Nephron progenitor cell (in vitro differentiated cells): ENCODE data around the gene LSG1.

Experiments
- DNase-seq: peaks from one replicate; pipeline ENCODE4 v3.0.0; 2021
- H3K27ac Mint-ChIP-seq: 2 replicates; pipeline ENCODE4 v1.8.0; 2021; ENCODE audit warnings: mild to moderate bottlenecking, moderate library complexity, mixed read lengths
- H3K27me3 Mint-ChIP-seq: 2 replicates; pipeline ENCODE4 v1.8.0; 2021; ENCODE audit warnings: mild to moderate bottlenecking, low read depth, mixed read lengths; ENCODE audit not compliant: poor library complexity
- H3K36me3 Mint-ChIP-seq: 2 replicates; pipeline ENCODE4 v1.8.0; 2021; ENCODE audit warnings: low read depth, mixed read lengths
- H3K4me1 Mint-ChIP-seq: 2 replicates; pipeline ENCODE4 v1.8.0; 2021; ENCODE audit warnings: mixed read lengths
- H3K4me3 Mint-ChIP-seq: 2 replicates; pipeline ENCODE4 v1.8.0; 2021; ENCODE audit warnings: mild to moderate bottlenecking, moderate library complexity, mixed read lengths
- H3K9me3 Mint-ChIP-seq: 2 replicates; pipeline ENCODE4 v1.8.0; 2021; ENCODE audit warnings: mild to moderate bottlenecking, moderate library complexity, mixed read lengths
- CTCF ChIP-seq: fragments of 200-600 bp; sonication (generic); IDR thresholded peaks from 2 replicates; pipeline ENCODE4 v1.5.0; 2021; ENCODE audit warnings: antibody characterized with exemption

The LSG1 gene

GRCh38 chr3:194671900-194672808, at the start of gene LSG1:
Gene LSG1, minus strand, starts transcription at chr3:194672191. Its CDS starts 29 bp downstream, at chr3:194672162.
- peak within 1 kb of the TSS; percentile 100 for H3K27ac Mint-ChIP-seq
- H3K27me3 Mint-ChIP-seq: peaks cover 43% of the 10 kb centered on the region
- peak within 1 kb of the TSS; percentile 100 for H3K4me3 Mint-ChIP-seq
- peaks cover 19% of the 10 kb centered on the region for H3K36me3 Mint-ChIP-seq
- no peaks in the 10 kb centered on the region for H3K9me3 Mint-ChIP-seq
- peak; percentile 89 for DNase-seq
- no peak for TF ChIP-seq CTCF
- peaks cover 24% of the 10 kb centered on the region for H3K4me1 Mint-ChIP-seq

GRCh38 chr3:194720048-194720447, 48.1 kb upstream of the LSG1 start:
- Mint-ChIP-seq H3K27ac (no peak overlapping the region), H3K4me1 (peaks cover 29% of the 10 kb centered on the region), H3K9me3 (peaks cover 3% of the 10 kb centered on the region), H3K36me3 (no peaks in the 10 kb centered on the region), H3K27me3 (peaks cover 8% of the 10 kb centered on the region), H3K4me3 (no peak overlapping the region)
- DNase-seq: no peak
- no peak for TF ChIP-seq CTCF

DNA sequence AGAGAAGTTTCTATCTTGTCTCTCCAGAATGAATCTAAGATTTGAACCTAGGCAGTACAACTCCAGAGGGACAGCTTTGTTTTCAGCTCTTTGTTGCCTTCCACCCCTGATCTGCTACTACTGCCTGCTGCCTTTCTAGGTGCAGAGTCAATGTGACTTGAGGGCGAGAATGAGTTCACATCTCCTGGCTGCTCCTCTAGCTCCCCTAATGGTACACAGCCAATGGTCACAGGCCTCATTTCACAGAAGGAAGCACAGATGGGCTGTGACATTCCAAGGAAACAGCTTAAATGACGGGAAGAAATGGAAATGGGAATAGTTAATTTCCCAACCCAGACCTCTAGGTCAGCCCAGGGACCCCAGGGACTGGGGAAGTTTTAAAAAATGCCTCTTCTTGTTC, 46.1 kb upstream of the LSG1 start:
- DNase-seq: no peak
- H3K27ac Mint-ChIP-seq: no peak overlapping the region
- no peak for TF ChIP-seq CTCF
- peaks cover 9% of the 10 kb centered on the region for H3K27me3 Mint-ChIP-seq
- peaks cover 20% of the 10 kb centered on the region for H3K4me1 Mint-ChIP-seq
- no peak overlapping the region for H3K4me3 Mint-ChIP-seq
- H3K9me3 Mint-ChIP-seq: no peaks in the 10 kb centered on the region
- no peaks in the 10 kb centered on the region for H3K36me3 Mint-ChIP-seq

DNA sequence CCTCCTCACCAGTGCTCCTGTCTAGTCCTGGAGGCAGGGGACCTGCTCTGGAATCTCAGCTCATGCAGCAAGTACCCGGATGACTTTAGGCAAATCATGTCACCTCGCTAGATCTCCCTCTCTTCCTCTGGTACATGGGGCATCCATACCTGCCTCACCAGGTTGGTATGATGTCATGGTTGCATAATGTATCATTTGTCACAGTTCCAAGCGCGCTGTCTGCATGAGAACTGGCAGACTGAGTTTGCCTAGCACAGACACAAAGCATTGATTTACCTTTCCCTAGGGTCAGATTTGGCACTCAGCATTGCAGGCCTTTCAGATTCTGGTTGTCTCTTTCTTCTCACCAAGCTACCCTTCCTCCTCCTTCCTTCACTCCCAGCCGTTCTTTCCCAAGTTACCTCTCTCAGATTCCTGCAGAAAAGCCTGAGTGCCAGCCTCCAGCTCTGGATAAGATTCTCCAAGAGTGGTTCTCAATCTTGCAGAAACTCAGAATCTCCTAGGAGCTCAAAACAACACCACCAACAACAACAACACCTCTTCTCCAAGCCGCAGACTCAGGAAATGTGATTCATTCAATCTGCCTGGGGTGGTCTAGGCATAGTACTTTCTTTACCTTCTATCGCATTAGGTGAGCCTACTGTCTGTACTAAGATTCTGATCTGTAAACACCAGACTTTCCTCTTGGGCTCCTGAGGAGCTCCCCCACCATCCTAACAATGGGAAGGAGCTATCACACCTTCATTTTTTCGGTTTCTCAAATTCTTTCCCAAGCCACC, 43.2 kb upstream of the LSG1 start:
- peaks cover 7% of the 10 kb centered on the region for H3K27me3 Mint-ChIP-seq
- no peaks in the 10 kb centered on the region for H3K36me3 Mint-ChIP-seq
- H3K4me1 Mint-ChIP-seq: peaks cover 20% of the 10 kb centered on the region
- no peak for TF ChIP-seq CTCF
- no peak overlapping the region for H3K4me3 Mint-ChIP-seq
- H3K27ac Mint-ChIP-seq: peak overlapping the region; percentile 30
- DNase-seq: no peak
- no peaks in the 10 kb centered on the region for H3K9me3 Mint-ChIP-seq

- H3K27ac Mint-ChIP-seq: no peak overlapping the region
- TF ChIP-seq CTCF: no peak
- DNase-seq: no peak
- no peaks in the 10 kb centered on the region for H3K36me3 Mint-ChIP-seq
- H3K27me3 Mint-ChIP-seq: peaks cover 7% of the 10 kb centered on the region
- H3K9me3 Mint-ChIP-seq: no peaks in the 10 kb centered on the region
- no peak overlapping the region for H3K4me3 Mint-ChIP-seq
- H3K4me1 Mint-ChIP-seq: peaks cover 20% of the 10 kb centered on the region
These were observed 42.6 kb upstream of the LSG1 start for GRCh38 chr3:194714564-194714963.
